Heart left ventricle (tissue), 13 donors: ENCODE measurements around the gene RAB11FIP4.

Experiments
- CTCF ChIP-seq, 12 donors: fragments of 200-600 bp; sonication (generic) in 4 of 12; IDR thresholded peaks; one replicate each; pipeline versions ENCODE4 v1.5.0 to v1.8.0; 2018 to 2022; ENCODE audit warnings: antibody characterized with exemption in 12 of 12, mild to moderate bottlenecking in 5 of 12
- POLR2A ChIP-seq, 2 donors: fragments of 450-650 bp; IDR thresholded peaks; one replicate each; pipeline ENCODE4 v1.6.1; 2017; ENCODE audit warnings: antibody characterized with exemption in 2 of 2, mild to moderate bottlenecking in 2 of 2, moderate library complexity in 2 of 2
- donor health status: ischemic (EF 13 %, LVEDD 7.1; RV severe dilation, severe dysfunction).
- donor health status: DM: no; HTN: yes; CAD: no.
- donor health status: DM: no; HTN: no; CAD: no.
- donor health status: ischemic (EF 25% LVEDD 6.9; RV normal size, moderate dysfunction).
- donor health status: ischemic (EF 25% LVEDD 5.7; RV mildly dilated, moderate dysfunction).
- donor health status: ischemic (EF 35%, LVEDD 5.7; RV mildly dilated, moderate dysfunction).
- donor health status: nonischemic (EF 11% LVEDD 7.7; RV severe dilation, severe dysfunction).
- donor health status: DM: yes; HTN: yes; CAD: no.
- donor health status: PGD.
- donor health status: ischemic (EF 29% LVEDD 5.4; RV normal size, mild dysfunction).
- donor health status: nonischemic (EF 23%, LVEDD 6.1; RV moderate dilation, normal function).

GRCh38 chr17:31549525-31550388 is 158.3 kb downstream of the RAB11FIP4 start:
- no peak for TF ChIP-seq CTCF (IDR thresholded peaks at IDR 0.05)
- peak in 1 of 2 donors; percentile 68 for TF ChIP-seq POLR2A (IDR thresholded peaks at IDR 0.05)
